Endothelial cell of hepatic sinusoid (primary cell): ENCODE data around the gene SSBP3.

ENCODE experiments used
- in situ Hi-C: cut with HindIII; loops from 2 replicates; pipeline ENCODE4 v1.10.0; 2017; ENCODE audit warnings: low sequenced_read_pairs

The SSBP3 gene

DNA sequence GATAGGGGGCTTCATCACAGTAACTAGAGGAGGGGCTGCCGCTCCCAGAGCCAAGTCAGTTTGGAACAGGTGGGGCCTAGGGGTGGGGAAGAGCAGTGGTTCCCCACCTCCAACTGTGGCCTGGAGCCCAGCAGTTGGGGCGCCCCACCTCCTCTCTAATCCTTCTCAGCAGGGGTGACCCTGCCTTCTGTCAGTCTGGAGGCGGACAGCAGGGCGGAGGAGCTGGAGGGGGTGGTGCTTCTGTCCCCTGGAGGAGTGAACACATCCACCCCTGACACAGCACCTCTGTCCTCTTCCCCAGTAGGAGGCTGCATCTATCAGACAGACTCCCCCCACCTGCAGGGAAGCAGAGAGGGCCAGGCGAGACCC is 132.4 kb downstream of the SSBP3 start:
- in situ Hi-C loops: no loop called here

- in situ Hi-C loops: no loop called here
These were observed 133.0 kb downstream of the SSBP3 start for GRCh38 chr1:54273092-54273794.

- in situ Hi-C loops: no loop called here
These were observed 133.5 kb downstream of the SSBP3 start for GRCh38 chr1:54272772-54273091.

DNA sequence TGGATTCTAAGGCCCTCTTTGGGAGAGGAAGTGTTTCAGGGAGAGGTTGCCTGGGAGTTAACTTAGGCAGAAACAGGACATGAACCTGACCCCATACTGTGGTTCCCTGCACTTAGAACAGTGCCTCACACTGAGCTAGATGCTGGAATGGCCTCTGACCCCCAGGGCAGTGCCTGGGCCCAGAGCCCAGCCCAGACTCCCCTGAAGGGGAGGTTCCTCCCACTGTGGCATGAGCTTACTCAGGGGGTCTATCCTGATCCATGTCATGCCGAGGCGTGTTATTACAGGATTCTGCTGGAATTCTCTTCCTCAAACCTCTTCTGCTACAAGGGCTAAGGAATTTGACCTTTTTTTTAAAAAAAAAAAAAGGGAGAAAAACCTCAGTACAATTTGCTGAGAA is 134.1 kb downstream of the SSBP3 start:
- in situ Hi-C loops: no loop called here

DNA sequence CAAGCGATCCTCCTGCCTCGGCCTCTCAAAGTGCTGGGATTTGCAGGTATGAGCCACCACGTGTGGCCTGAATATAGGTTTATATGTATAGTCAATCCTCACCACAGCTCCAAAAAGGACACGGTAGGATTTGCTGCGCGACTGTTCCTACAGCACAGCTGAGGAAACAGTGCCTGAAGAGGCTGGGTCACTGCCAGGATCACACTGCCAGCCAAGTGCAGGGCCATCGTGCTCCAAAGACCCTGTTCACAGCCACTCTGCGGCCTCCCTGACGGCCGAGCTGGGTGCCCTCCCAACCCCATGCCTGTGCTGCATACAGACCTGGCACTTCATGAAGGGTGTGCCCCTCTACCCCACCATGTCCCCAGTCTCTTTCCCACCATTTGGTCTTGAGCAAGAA is 134.9 kb downstream of the SSBP3 start:
- in situ Hi-C loops: no loop called here

GRCh38 chr1:54270543-54270942 is 135.7 kb downstream of the SSBP3 start:
- in situ Hi-C loops: no loop called here

GRCh38 chr1:54268762-54269297 is 137.4 kb downstream of the SSBP3 start:
- in situ Hi-C loops: no loop called here

DNA sequence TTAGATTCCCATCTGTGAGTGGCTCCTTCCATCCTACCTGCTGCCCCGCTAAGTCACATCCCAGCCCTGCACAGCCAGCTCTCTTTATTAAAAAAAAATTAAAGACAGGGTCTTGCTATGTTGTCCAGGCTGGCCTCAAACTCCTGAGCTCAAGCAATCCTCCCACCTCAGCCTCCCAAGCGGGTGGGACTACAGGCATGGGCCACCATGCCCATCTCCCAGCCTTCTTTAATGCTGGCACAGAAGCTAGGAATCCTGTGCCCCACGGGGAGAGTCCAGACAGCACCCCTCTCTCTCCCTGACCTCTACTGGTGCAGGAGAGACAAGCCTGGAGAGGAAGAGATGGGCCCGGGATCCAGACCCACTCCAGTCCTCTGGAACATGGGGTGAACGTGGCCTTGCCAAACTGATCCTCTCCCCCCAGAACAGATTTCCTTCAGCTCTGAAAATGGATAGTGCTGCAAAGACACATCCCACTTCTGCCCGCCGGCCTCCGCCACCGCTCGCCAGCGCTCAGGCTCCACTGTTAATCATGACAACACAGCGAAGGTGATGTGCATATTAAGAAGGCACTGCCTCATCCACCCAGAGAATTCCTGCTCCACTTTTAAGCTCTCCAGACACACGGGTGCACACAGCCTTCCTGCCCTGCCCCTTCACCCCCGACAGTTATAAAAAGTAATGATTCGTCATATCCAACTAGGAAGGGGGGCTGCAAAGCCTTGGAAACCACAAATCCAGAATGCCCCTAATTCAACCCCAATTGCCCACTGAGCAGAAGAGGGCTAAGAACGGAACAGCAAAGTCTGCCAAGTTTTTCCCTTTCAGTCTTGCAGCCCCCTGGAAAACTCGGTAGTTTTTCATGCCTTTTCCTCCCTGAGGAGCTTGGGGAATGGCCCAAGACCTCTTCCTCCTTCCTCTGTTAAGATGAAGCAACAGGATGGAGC is 138.1 kb downstream of the SSBP3 start:
- in situ Hi-C loops: no loop called here

GRCh38 chr1:54266908-54267307 is 139.3 kb downstream of the SSBP3 start:
- in situ Hi-C loops: no loop called here

DNA sequence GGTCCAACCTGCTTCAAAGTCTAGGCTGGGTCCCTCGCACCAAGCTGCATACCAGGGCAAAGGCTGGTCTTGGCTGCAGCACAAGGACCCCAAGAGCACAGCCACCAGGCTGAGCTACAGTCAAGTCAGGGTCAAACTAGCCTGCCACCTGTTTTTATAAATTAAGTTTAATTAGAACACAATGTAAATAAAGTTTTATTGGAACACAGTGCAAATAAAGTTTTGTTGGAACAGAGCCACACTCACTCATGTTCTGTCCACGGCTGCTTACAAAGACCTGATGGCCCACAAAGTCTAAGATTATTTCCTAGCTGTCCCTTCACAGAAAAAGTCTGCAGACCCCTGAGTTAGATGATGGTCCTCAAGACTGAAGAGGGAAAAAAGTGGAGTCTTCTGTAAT is 140.0 kb downstream of the SSBP3 start:
- in situ Hi-C loops: no loop called here

DNA sequence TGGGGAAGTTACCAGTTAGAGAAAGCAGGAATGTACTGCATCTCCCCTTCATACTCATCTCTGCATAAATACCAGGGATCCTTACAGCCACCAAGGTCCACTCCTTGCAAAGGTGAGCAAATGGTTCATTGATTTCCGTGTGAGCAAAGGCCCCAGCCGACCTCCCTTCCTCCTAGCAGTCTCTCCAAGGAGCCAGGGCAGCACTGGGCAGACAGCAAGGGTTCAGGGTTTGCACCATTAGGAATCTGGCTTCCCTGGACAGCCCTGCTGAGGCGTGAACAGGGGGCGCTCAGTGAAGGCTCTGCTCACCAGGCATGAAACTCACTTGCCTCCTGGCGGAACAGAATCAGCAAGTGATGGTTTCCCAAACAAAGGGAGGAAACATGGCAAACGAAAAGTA is 140.5 kb downstream of the SSBP3 start:
- in situ Hi-C loops: no loop called here

GRCh38 chr1:54265126-54265525 is 141.1 kb downstream of the SSBP3 start:
- in situ Hi-C loops: no loop called here

DNA sequence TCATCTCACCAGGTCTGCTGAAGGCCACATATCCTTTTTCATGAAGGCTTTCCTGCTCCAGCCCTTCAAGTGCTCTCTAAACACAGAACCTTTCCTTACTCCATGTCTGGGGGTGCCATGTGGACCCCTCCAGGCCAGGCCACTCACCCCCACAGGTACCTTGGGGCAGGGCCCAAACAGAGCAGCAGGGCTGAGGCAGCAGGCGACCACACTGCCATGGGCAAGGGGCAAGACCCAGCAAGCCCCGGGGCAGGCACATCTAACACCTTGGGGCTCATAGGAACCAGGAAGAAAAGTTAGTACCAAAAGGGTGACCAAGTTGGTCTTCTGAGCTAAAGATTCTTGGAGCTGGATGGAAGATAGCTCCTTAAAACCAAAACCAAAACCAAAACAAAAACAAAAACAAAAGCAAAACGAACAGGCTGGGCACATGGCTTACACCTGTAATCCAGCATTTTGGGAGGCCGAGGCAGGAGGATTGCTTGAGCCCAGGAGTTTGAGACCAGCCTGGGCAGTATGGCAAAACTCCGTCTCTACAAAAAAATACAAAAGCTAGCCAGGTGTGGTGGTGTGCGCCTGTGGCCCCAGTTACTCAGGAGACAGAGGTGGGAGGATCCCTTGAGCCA is 142.5 kb downstream of the SSBP3 start:
- in situ Hi-C loops: loop anchor here (5.0 kb wide), 1 partner anchor 94 kb away; no protein-coding TSS in a partner anchor

- in situ Hi-C loops: loop anchor here (5.0 kb wide), 1 partner anchor 95 kb away; no protein-coding TSS in a partner anchor
These were observed 143.9 kb downstream of the SSBP3 start for GRCh38 chr1:54262244-54262643.

DNA sequence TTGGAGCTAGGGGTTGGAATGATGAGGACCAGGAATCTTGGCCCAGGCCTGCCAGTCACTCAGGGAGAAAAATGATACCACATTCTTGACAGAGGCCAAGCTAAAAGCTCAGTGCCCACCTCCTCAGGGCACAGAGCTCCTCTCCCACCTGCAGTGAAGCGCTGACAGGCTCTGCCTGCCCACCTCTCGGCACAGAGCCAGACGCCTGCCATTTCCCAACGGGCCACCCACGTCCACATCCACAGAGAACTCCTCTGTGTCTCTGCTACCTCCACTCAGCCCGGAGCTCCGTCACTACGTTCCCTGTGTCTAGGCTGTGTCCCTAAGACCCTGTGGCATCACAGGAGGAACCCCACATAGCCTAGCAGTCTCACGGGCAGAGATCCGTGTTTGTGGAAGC is 145.4 kb downstream of the SSBP3 start:
- in situ Hi-C loops: loop anchor here (5.0 kb wide), 1 partner anchor 96 kb away; no protein-coding TSS in a partner anchor

- in situ Hi-C loops: loop anchor here (5.0 kb wide), 1 partner anchor 98 kb away; no protein-coding TSS in a partner anchor
These were observed 146.6 kb downstream of the SSBP3 start for GRCh38 chr1:54259546-54260140.

GRCh38 chr1:54257876-54258275 is 148.3 kb downstream of the SSBP3 start:
- in situ Hi-C loops: no loop called here

- in situ Hi-C loops: no loop called here
These were observed 148.9 kb downstream of the SSBP3 start for GRCh38 chr1:54257346-54257620.

DNA sequence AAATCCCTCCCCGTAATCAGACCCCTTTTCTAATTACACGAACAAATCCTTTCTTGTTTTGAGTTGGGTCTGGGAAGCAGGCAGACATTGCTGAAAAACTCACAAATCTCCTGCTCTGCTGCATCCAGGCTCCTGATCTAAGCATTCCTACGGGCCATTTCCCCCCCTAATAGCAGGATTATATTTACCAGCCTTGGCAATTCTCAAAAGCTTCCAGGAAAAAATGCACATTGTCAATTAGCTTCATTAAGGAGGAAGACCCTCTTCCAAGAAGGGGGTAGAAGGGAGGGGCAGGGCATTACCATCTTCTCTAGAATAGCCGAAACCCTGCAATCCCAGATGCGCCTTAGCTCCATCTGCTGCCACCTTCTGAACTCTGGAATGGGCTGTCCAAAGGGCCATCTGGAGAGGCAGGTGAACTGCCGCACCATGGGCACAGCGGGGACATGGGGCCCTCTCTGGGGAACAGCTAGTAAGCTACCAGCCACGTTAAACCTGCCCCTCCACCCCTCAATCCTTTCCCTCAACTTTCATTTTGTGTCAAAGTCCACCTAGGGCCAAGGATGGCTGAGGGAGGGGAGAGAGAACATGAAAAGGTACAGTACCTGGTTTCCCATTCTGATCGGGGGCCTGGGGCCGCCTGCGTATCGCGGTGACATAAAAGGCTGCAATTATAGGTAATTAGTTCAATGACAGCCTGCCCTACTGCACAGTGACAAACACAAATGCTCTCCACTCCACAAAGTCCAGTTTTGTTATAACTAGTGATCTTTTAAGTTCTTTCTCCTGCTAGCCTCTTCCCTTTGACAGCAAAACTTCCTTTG is 149.5 kb downstream of the SSBP3 start:
- in situ Hi-C loops: no loop called here

DNA sequence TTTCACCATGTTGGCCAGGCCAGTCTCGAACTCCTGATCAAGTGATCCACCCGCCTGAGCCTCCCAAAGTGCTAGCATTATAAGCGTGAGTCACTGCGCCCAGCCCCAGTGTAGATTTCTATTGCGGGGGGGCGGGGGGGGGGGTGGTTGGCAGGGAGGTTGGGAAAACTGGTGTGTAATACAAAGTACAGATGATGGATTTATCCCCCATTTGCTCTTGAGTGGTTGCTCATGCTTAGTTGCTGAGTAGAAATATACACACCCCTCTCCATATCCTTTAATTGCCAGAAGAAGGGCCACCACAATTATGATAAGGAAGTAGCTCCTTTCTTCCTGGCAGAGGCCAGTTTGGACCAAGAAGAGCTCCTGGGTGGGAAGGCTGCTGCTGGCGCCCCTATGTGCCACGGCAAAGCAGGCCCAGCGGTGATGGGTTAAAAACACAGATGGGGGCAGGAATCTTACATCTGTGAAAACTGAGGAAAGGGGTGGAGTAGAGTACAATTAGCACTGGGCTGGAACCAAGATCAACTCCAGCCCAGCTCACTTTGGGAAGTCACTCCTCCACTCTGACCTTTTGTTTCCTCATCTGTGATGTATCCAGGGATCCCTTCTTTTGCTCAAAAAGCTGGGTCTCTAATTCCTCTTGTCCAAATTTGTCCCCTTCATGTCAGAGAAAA is 151.0 kb downstream of the SSBP3 start:
- in situ Hi-C loops: no loop called here
